IMR-90 (cell line): Measurements from ENCODE around the gene ZNF80.

Experiments
- BHLHE40 ChIP-seq: fragments of 150-350 bp; IDR thresholded peaks from 2 replicates; pipeline ENCODE4 v1.6.1; 2016; ENCODE audit warnings: mild to moderate bottlenecking, low read depth, low read length
- CEBPB ChIP-seq: IDR thresholded peaks from 2 replicates; pipeline ENCODE4 v1.6.1; 2012; ENCODE audit warnings: low read depth, low read length, improper control_type of control experiment
- CHD1 ChIP-seq: IDR thresholded peaks from 2 replicates; pipeline ENCODE4 v1.6.1; 2012; ENCODE audit warnings: low read depth, low read length, improper control_type of control experiment
- ELK1 ChIP-seq: fragments of 150-350 bp; IDR thresholded peaks from 2 replicates; pipeline ENCODE4 v1.6.1; 2016; ENCODE audit warnings: low read depth, mild to moderate bottlenecking, low read length, moderate library complexity, borderline replicate concordance
- MAFK ChIP-seq: IDR thresholded peaks from 2 replicates; pipeline ENCODE4 v1.6.1; 2012; ENCODE audit warnings: low read depth, low read length, improper control_type of control experiment
- MAZ ChIP-seq: IDR thresholded peaks from 2 replicates; pipeline ENCODE4 v1.6.1; 2012; ENCODE audit warnings: low read depth, mild to moderate bottlenecking, low read length, improper control_type of control experiment, moderate library complexity, borderline replicate concordance
- MXI1 ChIP-seq: IDR thresholded peaks from 2 replicates; pipeline ENCODE4 v1.6.1; 2012; ENCODE audit warnings: low read depth, mild to moderate bottlenecking, low read length, moderate library complexity, borderline replicate concordance
- POLR2A ChIP-seq: IDR thresholded peaks from 2 replicates; pipeline ENCODE4 v1.6.1; 2012; ENCODE audit warnings: mild to moderate bottlenecking, low read depth, low read length
- RAD21 ChIP-seq: IDR thresholded peaks from 2 replicates; pipeline ENCODE4 v1.6.1; 2012; ENCODE audit warnings: low read length, improper control_type of control experiment
- RCOR1 ChIP-seq: IDR thresholded peaks from 2 replicates; pipeline ENCODE4 v1.6.1; 2012; ENCODE audit warnings: mild to moderate bottlenecking, low read length, improper control_type of control experiment; ENCODE audit not compliant: insufficient replicate concordance
- RFX5 ChIP-seq: IDR thresholded peaks from 2 replicates; pipeline ENCODE4 v1.8.0; 2012; ENCODE audit warnings: low read depth, mild to moderate bottlenecking, low read length, moderate library complexity
- SMC3 ChIP-seq: fragments of 150-350 bp; IDR thresholded peaks from 2 replicates; pipeline ENCODE4 v1.6.1; 2016; ENCODE audit warnings: low read depth, mild to moderate bottlenecking, antibody characterized with exemption, low read length, moderate library complexity
- USF2 ChIP-seq: fragments of 150-350 bp; IDR thresholded peaks from 2 replicates; pipeline ENCODE4 v1.6.1; 2017; ENCODE audit warnings: mild to moderate bottlenecking, antibody characterized with exemption, low read length, low read depth
- TF ChIP-seq, protein P1 (sequence below): conservative IDR thresholded peaks from 2 replicates; pipeline ENCODE4 v1.5.1; 2012; ENCODE audit warnings: mild to moderate bottlenecking, low read depth, low read length, improper control_type of control experiment

DNA sequence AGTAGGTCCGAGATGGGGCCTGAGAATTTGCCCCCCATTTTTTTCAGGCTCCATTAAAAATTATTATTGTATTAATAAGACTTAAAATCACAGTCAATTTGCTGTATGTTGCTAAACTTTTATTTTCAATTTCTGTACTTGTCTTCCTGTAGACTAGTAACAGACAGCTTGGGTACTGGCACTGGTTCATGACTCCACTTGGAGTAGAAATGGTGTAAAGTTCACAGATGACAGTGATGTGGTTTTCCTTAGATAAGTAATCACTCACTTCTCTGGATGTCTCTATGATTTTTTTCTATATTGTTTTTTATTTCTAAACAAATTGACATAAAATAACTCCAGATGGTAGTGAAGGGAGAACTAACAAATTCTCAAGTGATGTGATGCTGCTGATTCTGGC, 15.6 kb upstream of the ZNF80 start:
- TF ChIP-seq MXI1 (no peak), MAFK (no peak), CHD1 (no peak), CEBPB (no peak), POLR2A (no peak), RAD21 (no peak), RFX5 (no peak), RCOR1 (no peak), ELK1 (no peak), MAZ (no peak), SMC3 (no peak), USF2 (no peak), BHLHE40 (no peak)
- TF ChIP-seq, protein P1, sequence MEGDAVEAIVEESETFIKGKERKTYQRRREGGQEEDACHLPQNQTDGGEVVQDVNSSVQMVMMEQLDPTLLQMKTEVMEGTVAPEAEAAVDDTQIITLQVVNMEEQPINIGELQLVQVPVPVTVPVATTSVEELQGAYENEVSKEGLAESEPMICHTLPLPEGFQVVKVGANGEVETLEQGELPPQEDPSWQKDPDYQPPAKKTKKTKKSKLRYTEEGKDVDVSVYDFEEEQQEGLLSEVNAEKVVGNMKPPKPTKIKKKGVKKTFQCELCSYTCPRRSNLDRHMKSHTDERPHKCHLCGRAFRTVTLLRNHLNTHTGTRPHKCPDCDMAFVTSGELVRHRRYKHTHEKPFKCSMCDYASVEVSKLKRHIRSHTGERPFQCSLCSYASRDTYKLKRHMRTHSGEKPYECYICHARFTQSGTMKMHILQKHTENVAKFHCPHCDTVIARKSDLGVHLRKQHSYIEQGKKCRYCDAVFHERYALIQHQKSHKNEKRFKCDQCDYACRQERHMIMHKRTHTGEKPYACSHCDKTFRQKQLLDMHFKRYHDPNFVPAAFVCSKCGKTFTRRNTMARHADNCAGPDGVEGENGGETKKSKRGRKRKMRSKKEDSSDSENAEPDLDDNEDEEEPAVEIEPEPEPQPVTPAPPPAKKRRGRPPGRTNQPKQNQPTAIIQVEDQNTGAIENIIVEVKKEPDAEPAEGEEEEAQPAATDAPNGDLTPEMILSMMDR = no peak
